ENCODE data around the gene USP3.
"Not testable (repeated sequence)": the region's sequence is repeated elsewhere in the genome, so short reads cannot be mapped to it uniquely, and the experiment has no call there.

USP3 gene

DNA sequence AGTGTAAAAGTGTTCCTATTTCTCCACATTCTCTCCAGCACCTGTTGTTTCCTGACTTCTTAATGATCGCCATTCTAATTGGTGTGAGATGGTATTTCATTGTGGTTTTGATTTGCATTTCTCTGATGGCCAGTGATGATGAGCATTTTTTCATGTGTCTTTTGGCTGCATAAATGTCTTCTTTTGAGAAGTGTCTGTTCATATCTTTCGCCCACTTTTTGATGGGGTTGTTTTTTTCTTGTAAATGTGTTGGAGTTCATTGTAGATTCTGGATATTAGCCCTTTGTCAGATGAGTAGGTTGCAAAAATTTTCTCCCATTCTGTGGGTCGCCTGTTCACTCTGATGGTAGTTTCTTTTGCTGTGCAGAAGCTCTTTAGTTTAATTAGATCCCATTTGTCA lies 113.2 kb downstream of the USP3 start:
- DNase-seq = not testable (repeated sequence)

DNA sequence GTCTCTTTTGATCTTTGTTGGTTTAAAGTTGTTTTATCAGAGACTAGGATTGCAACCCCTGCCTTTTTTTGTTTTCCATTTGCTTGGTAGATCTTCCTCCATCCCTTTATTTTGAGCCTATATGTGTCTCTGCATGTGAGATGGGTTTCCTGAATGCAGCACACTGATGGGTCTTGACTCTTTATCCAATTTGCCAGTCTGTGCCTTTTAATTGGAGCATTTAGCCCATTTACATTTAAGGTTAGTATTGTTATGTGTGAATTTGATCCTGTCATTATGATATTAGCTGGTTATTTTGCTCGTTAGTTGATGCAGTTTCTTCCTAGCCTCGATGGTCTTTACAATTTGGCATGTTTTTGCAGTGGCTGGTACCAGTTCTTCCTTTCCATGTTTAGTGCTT lies 116.4 kb downstream of the USP3 start:
- DNase-seq = not testable (repeated sequence)

DNA sequence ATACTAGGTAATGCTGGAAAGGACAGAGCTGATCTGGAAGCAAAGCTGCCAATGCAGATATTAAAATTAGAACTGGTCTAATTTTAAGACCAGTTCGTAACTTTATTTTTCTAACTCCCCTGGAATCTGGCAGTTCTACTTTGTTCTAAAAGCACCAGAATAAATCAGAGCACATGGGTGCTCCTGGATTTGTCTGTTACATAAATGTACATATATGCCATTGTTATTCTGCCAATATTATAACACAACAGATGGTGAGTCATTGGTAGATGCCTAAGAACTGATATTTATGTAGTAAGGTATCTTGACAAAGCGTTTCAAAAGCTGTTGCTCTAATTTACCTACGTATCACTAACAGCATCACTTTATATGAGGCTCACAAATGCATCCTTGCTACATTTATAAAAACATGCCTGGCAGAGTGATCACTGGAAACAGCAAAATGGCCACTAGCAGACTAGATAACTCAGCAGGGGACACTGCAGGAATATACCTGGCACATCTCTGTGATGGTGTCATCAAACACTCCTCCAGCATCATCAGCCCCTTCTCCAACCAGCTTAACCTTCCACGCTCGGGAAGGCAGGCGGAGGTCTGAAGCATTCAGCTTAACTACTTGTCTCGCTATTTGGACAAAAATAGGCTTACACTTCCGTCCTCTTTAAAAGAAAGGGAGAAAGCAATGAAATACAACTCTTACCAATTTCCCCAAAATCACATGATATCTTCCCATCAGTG lies 119.0 kb downstream of the USP3 start:
- no peak for DNase-seq

DNA sequence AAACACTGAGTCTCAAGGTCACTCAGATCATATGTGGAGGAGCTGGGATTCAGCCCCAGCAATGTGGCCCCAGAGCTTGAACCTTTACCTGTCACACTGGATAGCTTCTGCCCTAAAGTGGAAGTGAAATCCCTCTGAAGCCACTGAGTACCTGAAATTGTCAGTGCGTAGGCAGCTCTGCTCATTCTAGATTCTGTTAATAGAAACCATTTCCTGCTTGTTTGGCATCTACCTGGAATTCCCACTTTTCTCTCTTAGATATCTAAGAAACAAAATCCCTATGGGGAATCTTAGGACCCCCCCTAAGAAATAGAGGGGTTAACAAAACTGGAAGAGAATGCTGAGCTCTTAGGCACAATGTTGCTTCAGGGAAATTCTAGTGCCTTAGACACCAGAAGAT lies 122.6 kb downstream of the USP3 start:
- DNase-seq = no peak

DNA sequence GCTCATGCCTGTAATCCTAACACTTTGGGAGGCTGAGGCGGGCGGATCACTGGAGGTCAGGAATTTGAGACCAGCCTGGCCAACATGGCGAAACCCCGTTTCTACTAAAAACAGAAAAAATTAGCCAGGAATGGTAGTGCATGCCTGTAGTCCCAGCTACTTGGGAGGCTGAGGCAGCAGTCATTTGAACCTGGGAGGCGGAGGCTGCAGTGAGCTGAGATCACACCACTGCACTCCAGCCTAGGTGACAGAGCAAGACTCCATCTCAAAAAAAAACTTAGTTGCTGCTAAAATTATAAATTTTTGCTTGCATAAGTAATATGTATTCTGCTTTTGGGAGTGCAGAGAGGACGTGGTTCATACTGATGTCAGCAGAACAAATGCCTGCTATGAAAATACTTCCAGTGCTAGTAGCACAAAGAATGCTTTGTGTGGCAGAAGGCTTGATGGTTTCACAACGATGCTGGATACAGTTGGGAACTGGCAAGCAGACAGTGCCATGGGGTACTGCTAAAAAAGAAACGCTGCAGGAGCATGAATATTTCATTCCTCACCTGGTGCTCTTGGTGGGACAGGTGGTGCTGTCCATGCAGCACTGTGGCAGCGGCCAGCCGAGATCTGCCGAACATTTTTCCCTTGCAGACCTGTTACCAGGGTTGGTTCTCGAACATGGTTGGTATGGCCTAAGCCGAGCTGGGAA lies 123.9 kb downstream of the USP3 start:
- DNase-seq = no peak

DNA sequence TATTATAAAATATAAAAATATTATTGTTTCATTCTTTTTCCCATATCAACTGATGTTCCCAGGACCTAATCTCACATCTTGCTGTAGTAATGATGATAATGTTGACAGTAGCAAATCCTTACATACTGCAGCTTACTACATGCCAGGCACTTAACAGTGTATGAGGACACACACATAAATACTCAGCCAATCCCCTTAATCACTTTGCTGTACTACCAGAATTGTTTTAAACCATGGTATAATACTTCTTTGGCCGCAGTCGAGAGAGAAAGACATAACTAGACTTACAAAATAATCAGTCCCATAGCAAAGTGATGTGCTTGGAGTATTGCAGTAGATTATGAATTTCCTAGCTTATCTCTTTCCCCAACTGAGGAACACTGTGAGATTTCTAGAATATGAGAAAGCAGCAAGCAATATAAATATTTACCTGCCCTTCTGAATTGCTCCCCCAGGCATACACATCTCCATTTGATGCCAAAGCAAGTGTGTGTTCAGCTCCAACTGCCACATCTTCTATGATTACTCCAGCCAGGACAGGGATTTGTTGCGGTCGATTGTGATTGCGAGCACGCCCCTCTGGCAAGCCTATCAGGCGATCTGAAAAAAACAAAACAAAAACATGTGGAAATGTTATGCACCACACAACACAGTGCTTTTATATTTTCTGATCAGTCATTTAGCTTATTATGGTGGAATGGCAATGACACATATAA lies 125.8 kb downstream of the USP3 start:
- DNase-seq = no peak

DNA sequence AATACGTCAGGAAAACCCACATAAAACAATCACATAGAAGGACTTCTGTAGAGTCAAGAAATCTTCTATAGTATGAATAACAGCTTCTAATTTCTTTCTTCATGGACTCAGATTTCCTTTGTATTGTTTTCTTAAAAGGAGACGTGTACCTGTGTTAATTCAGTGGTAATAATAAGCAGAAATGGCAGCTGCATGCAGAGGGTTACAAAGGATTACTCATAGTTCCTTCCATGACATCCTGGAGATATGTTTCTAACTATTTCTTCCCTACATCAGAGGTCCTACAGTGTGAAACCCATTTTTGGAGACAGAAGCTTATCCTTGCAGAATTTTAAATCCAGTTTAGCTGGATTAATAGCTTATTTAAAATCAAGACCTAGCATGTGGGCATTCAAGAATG lies 128.9 kb downstream of the USP3 start:
- no peak for DNase-seq

DNA sequence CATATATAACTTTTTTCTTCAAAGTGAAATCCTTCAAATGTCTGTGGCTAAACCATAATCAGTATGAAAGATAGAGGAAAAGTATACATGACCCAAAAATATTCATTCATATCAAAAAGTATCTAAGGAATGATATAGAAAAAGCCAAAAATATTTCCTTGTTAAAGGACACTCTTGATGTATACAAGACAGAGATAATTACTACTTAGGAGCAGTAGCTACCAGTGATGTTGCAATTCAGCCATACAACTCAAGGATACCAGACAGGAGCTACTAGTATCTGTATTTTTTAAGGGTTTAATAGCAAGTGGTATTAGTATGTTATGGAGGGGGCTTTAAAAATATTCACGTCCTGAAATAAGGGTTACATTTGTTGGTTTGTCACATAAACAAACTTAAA lies 129.8 kb downstream of the USP3 start:
- no peak for DNase-seq

DNA sequence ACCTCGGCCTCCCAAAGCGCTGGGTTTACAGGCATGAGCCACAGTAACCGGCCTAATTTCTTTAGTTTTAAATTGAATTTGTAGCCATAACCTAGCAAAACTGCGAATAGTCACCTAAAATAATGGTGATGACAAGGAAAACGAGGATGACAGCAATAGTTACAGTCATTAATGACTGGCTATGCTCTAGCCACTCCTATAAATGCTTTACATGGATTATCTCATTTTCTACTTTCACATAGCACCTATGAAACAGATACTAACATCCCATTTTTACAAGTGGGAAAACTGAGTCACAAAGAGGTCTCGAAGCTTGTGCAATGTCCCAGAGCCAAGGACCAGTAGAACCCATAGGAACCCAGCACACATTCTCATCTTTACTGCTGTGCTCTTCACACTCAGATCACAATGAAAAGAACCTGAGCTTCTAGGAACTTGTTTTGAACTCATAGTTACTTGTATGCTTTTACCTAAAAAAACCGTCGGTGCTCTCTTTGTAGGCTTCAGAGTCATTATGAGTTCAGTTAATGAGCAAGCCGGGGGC lies 132.2 kb downstream of the USP3 start:
- DNase-seq = no peak

DNA sequence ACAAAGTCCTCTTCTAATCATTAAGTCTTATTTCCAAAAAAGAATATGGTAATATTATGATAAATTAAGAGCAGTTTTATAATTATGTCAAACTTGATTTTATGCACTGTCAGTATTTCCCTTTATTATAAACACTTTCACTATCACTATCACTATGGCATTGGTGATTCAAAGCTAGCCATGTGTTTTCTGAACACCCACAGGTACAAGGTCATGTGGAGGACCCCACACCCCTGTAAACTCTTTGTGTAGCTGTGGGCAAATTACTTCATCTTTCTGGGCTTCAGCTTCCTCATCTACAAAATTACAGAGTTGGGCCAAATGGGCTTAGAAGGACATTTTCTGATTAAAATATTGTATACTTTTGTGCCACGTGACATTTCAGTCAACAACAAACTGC lies 134.4 kb downstream of the USP3 start:
- DNase-seq = no peak

DNA sequence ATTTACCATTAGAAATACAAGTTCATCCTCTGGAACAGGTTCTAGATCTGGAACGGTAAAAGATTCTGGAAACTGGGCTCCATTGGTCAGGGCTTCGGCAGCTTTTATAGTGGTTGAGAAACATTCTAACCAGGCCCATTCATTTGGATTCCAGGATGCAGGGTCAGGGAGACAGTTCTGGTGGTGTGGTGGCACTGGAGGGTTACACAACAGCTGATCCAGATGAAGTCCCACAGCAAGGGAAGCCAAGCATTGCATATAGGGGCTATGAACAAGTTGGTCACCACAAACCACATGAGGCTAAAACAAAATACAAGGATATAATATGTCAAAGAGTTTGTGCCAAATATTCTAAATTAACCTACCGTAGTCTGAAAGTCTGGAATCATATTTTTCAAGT lies 135.8 kb downstream of the USP3 start:
- DNase-seq = no peak
